Liver (tissue), 9 donors: ENCODE results near the gene PDE2A. TPM values are rescaled to one million over a fixed set of nuclear protein-coding genes. Genes with fewer than 3 reads are reported as not detected.

Experiments used
- DNase-seq: peaks from one replicate; pipeline ENCODE4 v3.0.0-alpha.2; 2017; ENCODE audit warnings: low spot score
- H3K27ac ChIP-seq, 2 donors: one replicate each; pipeline ENCODE4 v1.7.0; 2013; ENCODE audit warnings: inconsistent platforms in 2 of 2, low read length in 2 of 2, control low read depth in 1 of 2, low read depth in 1 of 2, mild to moderate bottlenecking in 1 of 2
- H3K27me3 ChIP-seq, 4 donors: one replicate each; pipeline versions ENCODE4 v1.6.1 to v1.7.0; 2013; ENCODE audit warnings: low read length in 3 of 4, inconsistent platforms in 1 of 4, mild to moderate bottlenecking in 1 of 4, moderate library complexity in 1 of 4; ENCODE audit not compliant: control insufficient read depth in 4 of 4, insufficient read depth in 4 of 4
- H3K36me3 ChIP-seq, 4 donors: one replicate each; pipeline versions ENCODE4 v1.6.1 to v1.7.0; 2013; ENCODE audit warnings: low read length in 3 of 4, mild to moderate bottlenecking in 3 of 4, low read depth in 1 of 4, moderate library complexity in 1 of 4; ENCODE audit not compliant: control insufficient read depth in 4 of 4, insufficient read depth in 3 of 4
- H3K4me1 ChIP-seq, 4 donors: one replicate each; pipeline versions ENCODE4 v1.6.1 to v1.7.0; 2013; ENCODE audit warnings: low read length in 3 of 4, mild to moderate bottlenecking in 3 of 4, moderate library complexity in 1 of 4; ENCODE audit not compliant: control insufficient read depth in 4 of 4, insufficient read depth in 4 of 4
- H3K4me3 ChIP-seq, 3 donors: one replicate each; pipeline versions ENCODE4 v1.6.1 to v1.7.0; 2013; ENCODE audit warnings: low read length in 3 of 3, control low read depth in 1 of 3, low read depth in 1 of 3, mild to moderate bottlenecking in 1 of 3
- H3K9ac ChIP-seq, 2 donors: one replicate each; pipeline ENCODE4 v1.7.0; 2013; ENCODE audit warnings: low read length in 2 of 2, mild to moderate bottlenecking in 2 of 2, moderate library complexity in 2 of 2, control low read depth in 1 of 2, low read depth in 1 of 2
- H3K9me3 ChIP-seq, 4 donors: one replicate each; pipeline versions ENCODE4 v1.6.1 to v1.7.0; 2013; ENCODE audit warnings: low read length in 3 of 4; ENCODE audit not compliant: control insufficient read depth in 4 of 4
- EGR1 ChIP-seq, 2 donors: IDR thresholded peaks; 2 replicates each; pipeline ENCODE4 v1.6.1; 2016 to 2018; ENCODE audit warnings: antibody characterized with exemption in 2 of 2, low read depth in 2 of 2
- FOXA1 ChIP-seq: IDR thresholded peaks from 2 replicates; pipeline ENCODE4 v1.6.1; 2016; ENCODE audit warnings: antibody characterized with exemption
- HNF4A ChIP-seq, 2 donors: conservative IDR thresholded peaks; 2 replicates each; pipeline ENCODE4 v1.6.1; 2016; ENCODE audit warnings: antibody characterized with exemption in 2 of 2, mild to moderate bottlenecking in 2 of 2
- HNF4G ChIP-seq: IDR thresholded peaks from 2 replicates; pipeline ENCODE4 v1.6.1; 2016; ENCODE audit warnings: antibody characterized with exemption
- JUND ChIP-seq, 2 donors: IDR thresholded peaks; 2 replicates each; pipeline ENCODE4 v1.6.1; 2016; ENCODE audit warnings: antibody characterized with exemption in 2 of 2
- MAX ChIP-seq: IDR thresholded peaks from 2 replicates; pipeline ENCODE4 v1.6.1; 2016; ENCODE audit warnings: antibody characterized with exemption
- NR2F2 ChIP-seq: IDR thresholded peaks from 2 replicates; pipeline ENCODE4 v1.6.1; 2016; ENCODE audit warnings: antibody characterized with exemption
- RXRA ChIP-seq, 2 donors: IDR thresholded peaks; 2 replicates each; pipeline ENCODE4 v1.6.1; 2017 to 2018; ENCODE audit warnings: antibody characterized with exemption in 2 of 2, mild to moderate bottlenecking in 1 of 2
- YY1 ChIP-seq: IDR thresholded peaks from 2 replicates; pipeline ENCODE4 v1.6.1; 2016; ENCODE audit warnings: antibody characterized with exemption, mild to moderate bottlenecking
- WGBS: extraction: QIAGEN DNeasy Blood & Tissue Kit; methylation state at CpG from one replicate; pipeline ENCODE4 v1.1.7; 2013; 5-methylcytosine and 5-hydroxymethylcytosine counted together
- polyA plus RNA-seq, 2 donors: library from polyadenylated mRNA; stranded (reverse) in 1 of 2; unstranded in 1 of 2; fragments of 200-250 nt in 1 of 2; fragments of >200 nt in 1 of 2; fragmentation: Nextera tagmentation in 1 of 2; extraction: Ambion mirVana in 1 of 2; gene quantifications; one replicate each; pipeline versions ENCODE4 v1.2.1 to v1.2.3, GENCODE V29; 2013 to 2015
- total RNA-seq, 2 donors: library from RNA; depleted of rRNA; stranded (reverse); fragments of >200 nt; gene quantifications; one replicate each; pipeline ENCODE4 v1.2.3, GENCODE V29; 2014
- TF ChIP-seq, protein P1 (sequence below): IDR thresholded peaks from 2 replicates; pipeline ENCODE4 v1.6.1; 2016; ENCODE audit warnings: antibody characterized with exemption
- TF ChIP-seq, protein P2 (sequence below): fragments of 150-350 bp; IDR thresholded peaks from 2 replicates; pipeline ENCODE4 v1.5.1; 2017; ENCODE audit warnings: improper control_type of control experiment, low read depth, low read length; ENCODE audit not compliant: missing input control
- TF ChIP-seq, protein P3 (sequence below): IDR thresholded peaks from 2 replicates; pipeline ENCODE4 v1.6.1; 2016; ENCODE audit warnings: antibody characterized with exemption, mild to moderate bottlenecking
- donor health status: healthy.
- donor health status: healthy.
- donor health status: healthy.
- donor health status: healthy.
- donor health status: healthy.

PDE2A gene
- total and polyA plus RNA-seq, 4 donors: 4.3 to 32.8 (median 12.9) TPM

- TF ChIP-seq, protein P1, sequence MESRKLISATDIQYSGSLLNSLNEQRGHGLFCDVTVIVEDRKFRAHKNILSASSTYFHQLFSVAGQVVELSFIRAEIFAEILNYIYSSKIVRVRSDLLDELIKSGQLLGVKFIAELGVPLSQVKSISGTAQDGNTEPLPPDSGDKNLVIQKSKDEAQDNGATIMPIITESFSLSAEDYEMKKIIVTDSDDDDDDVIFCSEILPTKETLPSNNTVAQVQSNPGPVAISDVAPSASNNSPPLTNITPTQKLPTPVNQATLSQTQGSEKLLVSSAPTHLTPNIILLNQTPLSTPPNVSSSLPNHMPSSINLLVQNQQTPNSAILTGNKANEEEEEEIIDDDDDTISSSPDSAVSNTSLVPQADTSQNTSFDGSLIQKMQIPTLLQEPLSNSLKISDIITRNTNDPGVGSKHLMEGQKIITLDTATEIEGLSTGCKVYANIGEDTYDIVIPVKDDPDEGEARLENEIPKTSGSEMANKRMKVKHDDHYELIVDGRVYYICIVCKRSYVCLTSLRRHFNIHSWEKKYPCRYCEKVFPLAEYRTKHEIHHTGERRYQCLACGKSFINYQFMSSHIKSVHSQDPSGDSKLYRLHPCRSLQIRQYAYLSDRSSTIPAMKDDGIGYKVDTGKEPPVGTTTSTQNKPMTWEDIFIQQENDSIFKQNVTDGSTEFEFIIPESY: no peak
Measured at GRCh38 chr11:72709478-72710238, 35.4 kb upstream of the PDE2A start (continued).

- Histone ChIP-seq H3K36me3 (peaks cover 17 to 84% (median 66%) of the 10 kb centered on the region in 4 donors), H3K27me3 (no peaks in the 10 kb centered on the region), H3K9me3 (no peaks in the 10 kb centered on the region), H3K9ac (no peak overlapping the region), H3K27ac (no peak overlapping the region), H3K4me3 (no peak overlapping the region), H3K4me1 (no peaks in the 10 kb centered on the region)
- TF ChIP-seq MAX: no peak
- no peak for TF ChIP-seq JUND (IDR thresholded peaks at IDR 0.05)
- no peak for TF ChIP-seq FOXA1
- no peak for TF ChIP-seq HNF4A (conservative IDR thresholded peaks at IDR 0.05)
- TF ChIP-seq RXRA (IDR thresholded peaks at IDR 0.05): no peak
- 98% methylated on average over 9 of the region's 9 CpGs for WGBS
- no peak for DNase-seq
Measured at GRCh38 chr11:72707032-72707431, 32.8 kb upstream of the PDE2A start.

GRCh38 chr11:72706579-72706978, 32.4 kb upstream of the PDE2A start:
- H3K4me1 ChIP-seq: no peaks in the 10 kb centered on the region
- DNase-seq: no peak
- TF ChIP-seq, protein P2, sequence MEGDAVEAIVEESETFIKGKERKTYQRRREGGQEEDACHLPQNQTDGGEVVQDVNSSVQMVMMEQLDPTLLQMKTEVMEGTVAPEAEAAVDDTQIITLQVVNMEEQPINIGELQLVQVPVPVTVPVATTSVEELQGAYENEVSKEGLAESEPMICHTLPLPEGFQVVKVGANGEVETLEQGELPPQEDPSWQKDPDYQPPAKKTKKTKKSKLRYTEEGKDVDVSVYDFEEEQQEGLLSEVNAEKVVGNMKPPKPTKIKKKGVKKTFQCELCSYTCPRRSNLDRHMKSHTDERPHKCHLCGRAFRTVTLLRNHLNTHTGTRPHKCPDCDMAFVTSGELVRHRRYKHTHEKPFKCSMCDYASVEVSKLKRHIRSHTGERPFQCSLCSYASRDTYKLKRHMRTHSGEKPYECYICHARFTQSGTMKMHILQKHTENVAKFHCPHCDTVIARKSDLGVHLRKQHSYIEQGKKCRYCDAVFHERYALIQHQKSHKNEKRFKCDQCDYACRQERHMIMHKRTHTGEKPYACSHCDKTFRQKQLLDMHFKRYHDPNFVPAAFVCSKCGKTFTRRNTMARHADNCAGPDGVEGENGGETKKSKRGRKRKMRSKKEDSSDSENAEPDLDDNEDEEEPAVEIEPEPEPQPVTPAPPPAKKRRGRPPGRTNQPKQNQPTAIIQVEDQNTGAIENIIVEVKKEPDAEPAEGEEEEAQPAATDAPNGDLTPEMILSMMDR: no peak
- TF ChIP-seq EGR1 (IDR thresholded peaks at IDR 0.05; ENCODE audit: low read depth in 2 of 2): no peak
- no peak for TF ChIP-seq YY1
- no peak for TF ChIP-seq NR2F2
- TF ChIP-seq RXRA (IDR thresholded peaks at IDR 0.05): no peak
- TF ChIP-seq, protein P3, sequence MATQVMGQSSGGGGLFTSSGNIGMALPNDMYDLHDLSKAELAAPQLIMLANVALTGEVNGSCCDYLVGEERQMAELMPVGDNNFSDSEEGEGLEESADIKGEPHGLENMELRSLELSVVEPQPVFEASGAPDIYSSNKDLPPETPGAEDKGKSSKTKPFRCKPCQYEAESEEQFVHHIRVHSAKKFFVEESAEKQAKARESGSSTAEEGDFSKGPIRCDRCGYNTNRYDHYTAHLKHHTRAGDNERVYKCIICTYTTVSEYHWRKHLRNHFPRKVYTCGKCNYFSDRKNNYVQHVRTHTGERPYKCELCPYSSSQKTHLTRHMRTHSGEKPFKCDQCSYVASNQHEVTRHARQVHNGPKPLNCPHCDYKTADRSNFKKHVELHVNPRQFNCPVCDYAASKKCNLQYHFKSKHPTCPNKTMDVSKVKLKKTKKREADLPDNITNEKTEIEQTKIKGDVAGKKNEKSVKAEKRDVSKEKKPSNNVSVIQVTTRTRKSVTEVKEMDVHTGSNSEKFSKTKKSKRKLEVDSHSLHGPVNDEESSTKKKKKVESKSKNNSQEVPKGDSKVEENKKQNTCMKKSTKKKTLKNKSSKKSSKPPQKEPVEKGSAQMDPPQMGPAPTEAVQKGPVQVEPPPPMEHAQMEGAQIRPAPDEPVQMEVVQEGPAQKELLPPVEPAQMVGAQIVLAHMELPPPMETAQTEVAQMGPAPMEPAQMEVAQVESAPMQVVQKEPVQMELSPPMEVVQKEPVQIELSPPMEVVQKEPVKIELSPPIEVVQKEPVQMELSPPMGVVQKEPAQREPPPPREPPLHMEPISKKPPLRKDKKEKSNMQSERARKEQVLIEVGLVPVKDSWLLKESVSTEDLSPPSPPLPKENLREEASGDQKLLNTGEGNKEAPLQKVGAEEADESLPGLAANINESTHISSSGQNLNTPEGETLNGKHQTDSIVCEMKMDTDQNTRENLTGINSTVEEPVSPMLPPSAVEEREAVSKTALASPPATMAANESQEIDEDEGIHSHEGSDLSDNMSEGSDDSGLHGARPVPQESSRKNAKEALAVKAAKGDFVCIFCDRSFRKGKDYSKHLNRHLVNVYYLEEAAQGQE: no peak
- TF ChIP-seq HNF4G: no peak
- no peaks in the 10 kb centered on the region for H3K27me3 ChIP-seq
- no peak overlapping the region for H3K27ac ChIP-seq
- H3K4me3 ChIP-seq: no peak overlapping the region
- H3K9ac ChIP-seq: no peak overlapping the region
- WGBS: 87% methylated on average over 5 of the region's 5 CpGs
- peaks cover 17 to 87% (median 66%) of the 10 kb centered on the region in 4 donors for H3K36me3 ChIP-seq
- no peaks in the 10 kb centered on the region for H3K9me3 ChIP-seq
